Measurements from ENCODE around the gene PCDHGC4. TPM values are rescaled to one million over a fixed set of nuclear protein-coding genes. Genes with fewer than 3 reads are reported as not detected.

Gene PCDHGC4
- total RNA-seq, 1 donor from 2014 or later = 2.8 TPM

- H3K4me3 Mint-ChIP-seq (ENCODE audit: unreplicated experiment) = no peak overlapping the region
- no peaks in the 10 kb centered on the region for H3K9me3 Mint-ChIP-seq (ENCODE audit: unreplicated experiment)
- DNase-seq (ENCODE audit: extremely low spot score, unreplicated experiment) = no peak
- H3K36me3 Mint-ChIP-seq (ENCODE audit: unreplicated experiment) = peaks cover 18% of the 10 kb centered on the region
- peaks cover 20% of the 10 kb centered on the region for H3K4me1 Mint-ChIP-seq (ENCODE audit: unreplicated experiment)
- TF ChIP-seq, protein P1, sequence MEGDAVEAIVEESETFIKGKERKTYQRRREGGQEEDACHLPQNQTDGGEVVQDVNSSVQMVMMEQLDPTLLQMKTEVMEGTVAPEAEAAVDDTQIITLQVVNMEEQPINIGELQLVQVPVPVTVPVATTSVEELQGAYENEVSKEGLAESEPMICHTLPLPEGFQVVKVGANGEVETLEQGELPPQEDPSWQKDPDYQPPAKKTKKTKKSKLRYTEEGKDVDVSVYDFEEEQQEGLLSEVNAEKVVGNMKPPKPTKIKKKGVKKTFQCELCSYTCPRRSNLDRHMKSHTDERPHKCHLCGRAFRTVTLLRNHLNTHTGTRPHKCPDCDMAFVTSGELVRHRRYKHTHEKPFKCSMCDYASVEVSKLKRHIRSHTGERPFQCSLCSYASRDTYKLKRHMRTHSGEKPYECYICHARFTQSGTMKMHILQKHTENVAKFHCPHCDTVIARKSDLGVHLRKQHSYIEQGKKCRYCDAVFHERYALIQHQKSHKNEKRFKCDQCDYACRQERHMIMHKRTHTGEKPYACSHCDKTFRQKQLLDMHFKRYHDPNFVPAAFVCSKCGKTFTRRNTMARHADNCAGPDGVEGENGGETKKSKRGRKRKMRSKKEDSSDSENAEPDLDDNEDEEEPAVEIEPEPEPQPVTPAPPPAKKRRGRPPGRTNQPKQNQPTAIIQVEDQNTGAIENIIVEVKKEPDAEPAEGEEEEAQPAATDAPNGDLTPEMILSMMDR (IDR thresholded peaks at IDR 0.05) = no peak
- H3K27ac Mint-ChIP-seq (ENCODE audit: unreplicated experiment) = no peak overlapping the region
- H3K27me3 Mint-ChIP-seq (ENCODE audit: unreplicated experiment) = no peaks in the 10 kb centered on the region
Measured at GRCh38 chr5:141529873-141530272, 45.0 kb downstream of the PCDHGC4 start.

GRCh38 chr5:141532726-141533125, 47.9 kb downstream of the PCDHGC4 start:
- no peak overlapping the region for H3K27ac Mint-ChIP-seq (ENCODE audit: unreplicated experiment)
- H3K36me3 Mint-ChIP-seq (ENCODE audit: unreplicated experiment) = peaks cover 14% of the 10 kb centered on the region
- H3K4me3 Mint-ChIP-seq (ENCODE audit: unreplicated experiment) = no peak overlapping the region
- no peaks in the 10 kb centered on the region for H3K9me3 Mint-ChIP-seq (ENCODE audit: unreplicated experiment)
- H3K4me1 Mint-ChIP-seq (ENCODE audit: unreplicated experiment) = peaks cover 2% of the 10 kb centered on the region
- DNase-seq (ENCODE audit: extremely low spot score, unreplicated experiment) = no peak
- TF ChIP-seq, protein P1 (IDR thresholded peaks at IDR 0.05) = no peak
- H3K27me3 Mint-ChIP-seq (ENCODE audit: unreplicated experiment) = no peaks in the 10 kb centered on the region

DNA sequence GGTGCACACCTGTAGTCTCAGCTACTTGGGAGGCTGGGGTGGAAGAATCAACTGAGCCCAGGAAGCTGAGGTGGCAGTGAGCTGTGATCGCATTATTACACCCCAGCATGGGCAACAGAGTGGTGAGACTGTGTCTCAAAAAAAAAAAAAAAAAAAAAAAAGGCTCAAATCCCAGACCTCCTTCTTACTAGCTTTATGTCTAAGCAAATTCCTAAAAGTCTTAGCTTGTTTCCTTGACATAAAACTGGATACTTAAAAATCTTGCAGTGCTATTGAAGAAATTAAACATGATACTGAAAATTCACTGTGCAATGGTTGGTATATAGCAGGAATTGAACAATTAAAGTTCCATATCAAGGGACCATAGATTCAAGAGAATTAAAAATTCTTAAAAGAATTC, 49.1 kb downstream of the PCDHGC4 start:
- no peaks in the 10 kb centered on the region for H3K4me1 Mint-ChIP-seq (ENCODE audit: unreplicated experiment)
- H3K4me3 Mint-ChIP-seq (ENCODE audit: unreplicated experiment) = no peak overlapping the region

DNA sequence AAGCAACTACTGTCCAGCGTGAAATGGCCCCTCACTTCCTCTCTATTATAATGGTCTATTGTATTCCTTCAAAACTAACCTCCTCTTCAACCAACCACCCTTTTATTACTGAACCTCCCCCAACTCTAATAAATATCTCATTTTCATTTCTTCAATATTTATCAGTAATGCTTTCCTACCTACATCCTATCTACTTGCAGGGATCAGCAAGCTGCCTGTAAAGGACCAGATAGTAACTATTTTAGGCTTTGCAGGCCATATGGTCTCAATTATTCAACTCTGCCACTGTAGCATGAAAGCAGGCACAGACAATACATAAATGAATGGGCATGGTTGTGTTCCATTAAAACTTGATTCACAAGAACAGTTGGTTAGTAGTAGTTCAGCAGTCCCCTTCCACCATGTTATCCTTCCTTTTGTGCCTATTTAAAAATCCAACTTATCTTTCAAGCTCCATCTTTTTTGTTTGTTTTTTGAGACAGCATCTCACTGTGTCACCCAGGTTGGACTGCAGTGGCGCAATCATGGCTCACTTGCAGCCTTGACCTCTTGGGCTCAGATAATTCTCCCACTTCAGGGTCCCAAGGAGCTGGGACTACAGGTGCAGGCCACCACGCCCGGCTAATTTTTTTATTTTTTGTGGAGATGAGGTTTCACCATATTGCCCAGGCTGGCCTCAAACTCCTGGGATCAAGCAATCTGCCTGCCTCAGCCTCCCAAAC, 49.8 kb downstream of the PCDHGC4 start:
- Mint-ChIP-seq H3K4me3 (ENCODE audit: unreplicated experiment) (no peak overlapping the region), H3K36me3 (ENCODE audit: unreplicated experiment) (peaks cover 7% of the 10 kb centered on the region), H3K9me3 (ENCODE audit: unreplicated experiment) (peaks cover 3% of the 10 kb centered on the region), H3K4me1 (ENCODE audit: unreplicated experiment) (no peaks in the 10 kb centered on the region), H3K27me3 (ENCODE audit: unreplicated experiment) (no peaks in the 10 kb centered on the region), H3K27ac (ENCODE audit: unreplicated experiment) (no peak overlapping the region)
- TF ChIP-seq, protein P1 (IDR thresholded peaks at IDR 0.05) = no peak
- no peak for DNase-seq (ENCODE audit: extremely low spot score, unreplicated experiment)

More for the DNA sequence above, 49.1 kb downstream of the PCDHGC4 start:
- Mint-ChIP-seq H3K36me3 (ENCODE audit: unreplicated experiment) (peaks cover 4% of the 10 kb centered on the region), H3K27me3 (ENCODE audit: unreplicated experiment) (no peaks in the 10 kb centered on the region), H3K27ac (ENCODE audit: unreplicated experiment) (no peak overlapping the region), H3K9me3 (ENCODE audit: unreplicated experiment) (no peaks in the 10 kb centered on the region)
- TF ChIP-seq, protein P1 (IDR thresholded peaks at IDR 0.05) = no peak
- no peak for DNase-seq (ENCODE audit: extremely low spot score, unreplicated experiment)

Other genes starting within 250 kb of the PCDHGC4 start
- 4.3 and 4.4 TPM in 2 replicates for gene PCDHB15, start 239.6 kb upstream of the PCDHGC4 start, total RNA-seq
- gene SLC25A2, start 181.0 kb upstream of the PCDHGC4 start, total RNA-seq = 0.50 and 0.81 TPM in 2 replicates
- 78.7 and 83.8 TPM in 2 replicates for gene TAF7, start 164.2 kb upstream of the PCDHGC4 start, total RNA-seq
- gene PCDHGA1, start 154.5 kb upstream of the PCDHGC4 start, total RNA-seq = 0.13 TPM in 1 of 2 replicates, not detected in the other
- 0.21 TPM in 1 of 2 replicates, not detected in the other for gene PCDHGA2, start 146.3 kb upstream of the PCDHGC4 start, total RNA-seq
- not detected in 2 replicates for gene PCDHGA3, start 141.2 kb upstream of the PCDHGC4 start, total RNA-seq
- 1.4 and 1.8 TPM in 2 replicates for gene PCDHGB1, start 134.9 kb upstream of the PCDHGC4 start, total RNA-seq
- 0.27 and 0.47 TPM in 2 replicates for gene PCDHGA4, start 130.0 kb upstream of the PCDHGC4 start, total RNA-seq
- 0.50 and 0.59 TPM in 2 replicates for gene PCDHGB2, start 125.0 kb upstream of the PCDHGC4 start, total RNA-seq
- gene PCDHGA5, start 120.9 kb upstream of the PCDHGC4 start, total RNA-seq = 0.13 and 0.16 TPM in 2 replicates
- gene PCDHGB3, start 114.8 kb upstream of the PCDHGC4 start, total RNA-seq = 0.19 and 0.29 TPM in 2 replicates
- 0.18 and 0.21 TPM in 2 replicates for gene PCDHGA6, start 111.1 kb upstream of the PCDHGC4 start, total RNA-seq
- 0.11 TPM in 1 of 2 replicates, not detected in the other for gene PCDHGA7, start 102.3 kb upstream of the PCDHGC4 start, total RNA-seq
- 10.8 and 11.9 TPM in 2 replicates for gene PCDHGB4, start 97.3 kb upstream of the PCDHGC4 start, total RNA-seq
- 0.34 and 0.51 TPM in 2 replicates for gene PCDHGA8, start 92.4 kb upstream of the PCDHGC4 start, total RNA-seq
- gene PCDHGB5, start 87.1 kb upstream of the PCDHGC4 start, total RNA-seq = 0.97 and 1.3 TPM in 2 replicates
- gene PCDHGA9, start 82.3 kb upstream of the PCDHGC4 start, total RNA-seq = 1.6 and 1.9 TPM in 2 replicates
- gene PCDHGB6, start 77.0 kb upstream of the PCDHGC4 start, total RNA-seq = 70.2 and 71.5 TPM in 2 replicates
- gene PCDHGA10, start 72.0 kb upstream of the PCDHGC4 start, total RNA-seq = 22.4 and 24.0 TPM in 2 replicates
- gene PCDHGB7, start 67.4 kb upstream of the PCDHGC4 start, total RNA-seq = 6.2 and 8.8 TPM in 2 replicates
- gene PCDHGA11, start 64.0 kb upstream of the PCDHGC4 start, total RNA-seq = 1.9 and 2.2 TPM in 2 replicates
- gene PCDHGA12, start 54.5 kb upstream of the PCDHGC4 start, total RNA-seq = 2.0 and 2.1 TPM in 2 replicates
- 92.4 and 99.9 TPM in 2 replicates for gene PCDHGC3, start 9.1 kb upstream of the PCDHGC4 start, total RNA-seq
- 1.4 and 1.9 TPM in 2 replicates for gene PCDHGC5, start 4.1 kb downstream of the PCDHGC4 start, total RNA-seq
- gene DIAPH1, start 134.0 kb downstream of the PCDHGC4 start, total RNA-seq = 50.9 and 52.1 TPM in 2 replicates
- 62.1 and 67.9 TPM in 2 replicates for gene HDAC3, start 151.8 kb downstream of the PCDHGC4 start, total RNA-seq
- gene RELL2, start 152.0 kb downstream of the PCDHGC4 start, total RNA-seq = 5.4 and 6.1 TPM in 2 replicates
- gene FCHSD1, start 166.4 kb downstream of the PCDHGC4 start, total RNA-seq = 23.2 and 28.6 TPM in 2 replicates
- gene ARAP3, start 197.2 kb downstream of the PCDHGC4 start, total RNA-seq = 1.3 and 2.0 TPM in 2 replicates